Heart left ventricle (tissue), 16 donors: ENCODE results near the gene ZBTB20. TPM values are rescaled to one million over a fixed set of nuclear protein-coding genes. Genes with fewer than 3 reads are reported as not detected.

Source experiments
- ATAC-seq, 4 donors: fragments of 200-7000 bp; cut with Tn5 transposase; one replicate each; pipeline ENCODE4 v1.9.1; 2020 to 2022; ENCODE audit warnings: moderate library complexity in 4 of 4, mild to moderate bottlenecking in 3 of 4, moderate number of reproducible peaks in 1 of 4
- DNase-seq, 5 donors: peaks; one replicate each; pipeline ENCODE4 v3.0.0-alpha.2; 2020
- H3K27ac ChIP-seq, 12 donors: fragments of 200-600 bp; sonication (generic) in 4 of 12; one replicate each; pipeline versions ENCODE4 v1.5.0 to v1.8.0; 2016 to 2022; ENCODE audit warnings: mild to moderate bottlenecking in 2 of 12
- H3K27me3 ChIP-seq, 9 donors: fragments of 200-600 bp; sonication (generic) in 2 of 9; one replicate each; pipeline versions ENCODE4 v1.5.1 to v1.8.0; 2016 to 2022; ENCODE audit warnings: mild to moderate bottlenecking in 3 of 9
- H3K36me3 ChIP-seq, 9 donors: fragments of 200-600 bp; sonication (generic) in 2 of 9; one replicate each; pipeline versions ENCODE4 v1.5.0 to v1.8.0; 2018 to 2022; ENCODE audit warnings: mild to moderate bottlenecking in 2 of 9
- H3K4me1 ChIP-seq, 12 donors: fragments of 200-600 bp; sonication (generic) in 4 of 12; one replicate each; pipeline versions ENCODE4 v1.5.0 to v1.8.0; 2016 to 2022; ENCODE audit warnings: mild to moderate bottlenecking in 3 of 12
- H3K4me3 ChIP-seq, 12 donors: fragments of 200-600 bp; sonication (generic) in 4 of 12; one replicate each; pipeline versions ENCODE4 v1.5.0 to v1.8.0; 2017 to 2022; ENCODE audit warnings: mild to moderate bottlenecking in 9 of 12, moderate library complexity in 4 of 12
- H3K9me3 ChIP-seq, 12 donors: fragments of 200-600 bp; sonication (generic) in 4 of 12; one replicate each; pipeline versions ENCODE4 v1.5.0 to v1.8.0; 2016 to 2022; ENCODE audit warnings: mild to moderate bottlenecking in 1 of 12
- POLR2A ChIP-seq, 2 donors: fragments of 450-650 bp; IDR thresholded peaks; one replicate each; pipeline ENCODE4 v1.6.1; 2017; ENCODE audit warnings: antibody characterized with exemption in 2 of 2, mild to moderate bottlenecking in 2 of 2, moderate library complexity in 2 of 2
- WGBS, 4 donors: extraction: QIAGEN DNeasy Blood & Tissue Kit in 2 of 4; methylation state at CpG; one replicate each; pipeline versions ENCODE4 v1.1.5 to v1.1.7; 2013 to 2018; 5-methylcytosine and 5-hydroxymethylcytosine counted together
- intact Hi-C, 10 donors: fragments of 100-400 bp; cut with DNase I; formaldehyde crosslinking; loops; one replicate each; pipeline versions ENCODE4 v1.11.1 to v1.14.2; 2022
- polyA plus RNA-seq, 2 donors: library from polyadenylated mRNA; stranded (reverse); fragments of 200-250 nt; gene quantifications; one replicate each; pipeline ENCODE4 v1.2.3, GENCODE V29; 2013
- total RNA-seq, 9 donors: library from RNA; depleted of rRNA in 2 of 9; stranded (reverse); fragments of >200 nt in 2 of 9; fragmentation: NEBNext Ultra II Directional in 3 of 9; extraction: Animal tissue kit (Norgen Biotek cat#: 25700) in 3 of 9; gene quantifications; one replicate each; pipeline versions ENCODE4 v1.1.0 to v1.2.4, GENCODE V29; 2016 to 2023
- TF ChIP-seq, protein P1 (sequence below), 12 donors: fragments of 200-600 bp; sonication (generic) in 4 of 12; IDR thresholded peaks; one replicate each; pipeline versions ENCODE4 v1.5.0 to v1.8.0; 2018 to 2022; ENCODE audit warnings: antibody characterized with exemption in 12 of 12, mild to moderate bottlenecking in 5 of 12
- donor health status: ischemic (EF 13 %, LVEDD 7.1; RV severe dilation, severe dysfunction).
- donor health status: healthy with polysubstance abuse.
- donor health status: DM: no; HTN: yes; CAD: no.
- donor health status: DM: no; HTN: no; CAD: no.
- donor health status: ischemic (EF 25% LVEDD 6.9; RV normal size, moderate dysfunction).
- donor health status: ischemic (EF 25% LVEDD 5.7; RV mildly dilated, moderate dysfunction).
- donor health status: healthy.
- donor health status: DM: yes; HTN: yes; CAD: no.
- donor health status: ischemic (EF 35%, LVEDD 5.7; RV mildly dilated, moderate dysfunction).
- donor health status: nonischemic (EF 11% LVEDD 7.7; RV severe dilation, severe dysfunction).
- donor health status: DM: yes; HTN: yes; CAD: no.
- donor health status: PGD.
- donor health status: ischemic (EF 29% LVEDD 5.4; RV normal size, mild dysfunction).
- donor health status: nonischemic (EF 23%, LVEDD 6.1; RV moderate dilation, normal function).

The ZBTB20 gene
- total and polyA plus RNA-seq, 11 donors: 6.2 to 109 (median 77.3) TPM

DNA sequence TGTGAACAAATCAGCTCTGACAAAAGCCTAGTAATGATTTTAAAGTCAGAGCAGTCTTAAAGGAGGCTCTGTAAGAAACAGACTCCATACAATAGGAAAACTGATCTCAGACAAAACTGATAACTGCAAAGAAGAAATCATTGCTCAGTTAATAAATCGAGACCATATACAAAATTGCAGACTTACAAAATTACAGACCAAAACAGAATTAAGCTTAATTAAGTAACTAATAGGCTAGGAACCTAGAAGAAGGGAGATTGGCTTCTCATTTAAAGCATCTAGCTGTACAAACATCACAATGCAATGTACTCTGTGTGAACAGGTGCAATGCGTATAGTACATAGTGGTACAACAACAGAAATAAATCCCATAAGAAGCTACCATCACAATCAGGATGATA, 46.3 kb downstream of the ZBTB20 start:
- intact Hi-C loops: loop anchor here in 5 of 10 donors (5.0 to 10.0 kb wide), 2 partner anchors 46 to 716 kb away; partner anchors contain the start of gene ZBTB20 (in 4 of the 5)
- H3K4me1 ChIP-seq: peaks cover 0 to 49% (median 24%) of the 10 kb centered on the region in 12 donors

DNA sequence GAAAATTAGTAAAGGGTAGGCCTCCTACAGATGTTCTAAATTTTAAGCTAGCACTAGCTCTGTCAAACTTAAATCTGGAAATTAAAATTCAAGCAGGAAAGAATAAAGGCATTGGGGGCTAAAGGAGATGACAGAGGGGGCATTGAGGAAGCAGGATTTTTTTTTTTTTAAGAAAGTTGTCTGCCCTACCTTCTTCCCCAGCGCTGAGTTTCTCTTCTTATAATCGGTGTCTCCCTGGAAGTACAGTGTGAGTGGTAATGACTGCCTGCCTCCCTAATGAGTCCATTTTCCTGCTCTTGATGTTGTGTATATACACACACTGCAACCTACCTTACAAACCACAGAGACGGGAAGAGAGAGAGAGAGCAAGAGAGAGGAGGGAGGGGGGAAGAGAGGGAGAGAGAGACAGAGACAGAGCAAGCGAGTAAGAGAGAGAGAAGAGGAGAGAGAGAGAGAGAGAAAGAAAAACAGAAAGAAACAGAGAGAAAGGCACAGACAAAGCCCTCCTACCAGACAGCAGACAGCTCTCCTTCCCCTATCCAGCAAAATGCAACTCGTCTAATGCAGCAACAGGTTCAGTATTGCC, 47.0 kb downstream of the ZBTB20 start:
- intact Hi-C loops: loop anchor here in 9 of 10 donors (2.0 to 10.0 kb wide), 8 partner anchors 47 to 725 kb away; partner anchors contain the start of gene ZBTB20 (in 8 of the 9)
- Histone ChIP-seq H3K27ac (peak overlapping the region; percentile 50 to 83 (median 69)), H3K4me1 (peaks cover 0 to 57% (median 29%) of the 10 kb centered on the region in 12 donors), H3K9me3 (peaks cover 0 to 12% (median 2%) of the 10 kb centered on the region in 12 donors), H3K36me3 (peaks cover 0 to 3% (median 0%) of the 10 kb centered on the region in 9 donors), H3K4me3 (peak overlapping the region; percentile 6 to 56 (median 50)), H3K27me3 (no peaks in the 10 kb centered on the region)
- ATAC-seq (peak; percentile 83 to 95 (median 90)), DNase-seq (peak in 2 of 5 donors; percentile 26 to 31)
- WGBS, 4 donors: 0 to 1% (median 1%) methylated on average over 5 of the region's 5 CpGs
- no peak for TF ChIP-seq POLR2A (IDR thresholded peaks at IDR 0.05)
- TF ChIP-seq, protein P1, sequence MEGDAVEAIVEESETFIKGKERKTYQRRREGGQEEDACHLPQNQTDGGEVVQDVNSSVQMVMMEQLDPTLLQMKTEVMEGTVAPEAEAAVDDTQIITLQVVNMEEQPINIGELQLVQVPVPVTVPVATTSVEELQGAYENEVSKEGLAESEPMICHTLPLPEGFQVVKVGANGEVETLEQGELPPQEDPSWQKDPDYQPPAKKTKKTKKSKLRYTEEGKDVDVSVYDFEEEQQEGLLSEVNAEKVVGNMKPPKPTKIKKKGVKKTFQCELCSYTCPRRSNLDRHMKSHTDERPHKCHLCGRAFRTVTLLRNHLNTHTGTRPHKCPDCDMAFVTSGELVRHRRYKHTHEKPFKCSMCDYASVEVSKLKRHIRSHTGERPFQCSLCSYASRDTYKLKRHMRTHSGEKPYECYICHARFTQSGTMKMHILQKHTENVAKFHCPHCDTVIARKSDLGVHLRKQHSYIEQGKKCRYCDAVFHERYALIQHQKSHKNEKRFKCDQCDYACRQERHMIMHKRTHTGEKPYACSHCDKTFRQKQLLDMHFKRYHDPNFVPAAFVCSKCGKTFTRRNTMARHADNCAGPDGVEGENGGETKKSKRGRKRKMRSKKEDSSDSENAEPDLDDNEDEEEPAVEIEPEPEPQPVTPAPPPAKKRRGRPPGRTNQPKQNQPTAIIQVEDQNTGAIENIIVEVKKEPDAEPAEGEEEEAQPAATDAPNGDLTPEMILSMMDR (IDR thresholded peaks at IDR 0.05): peak in 1 of 12 donors; percentile 7

More for the DNA sequence above, 46.3 kb downstream of the ZBTB20 start:
- H3K27ac ChIP-seq: peak overlapping the region in 10 of 12 donors; percentile 50 to 83 (median 72)
- ATAC-seq: no peak
- peaks cover 0 to 12% (median 2%) of the 10 kb centered on the region in 12 donors for H3K9me3 ChIP-seq
- TF ChIP-seq, protein P1 (IDR thresholded peaks at IDR 0.05): no peak
- no peak for TF ChIP-seq POLR2A (IDR thresholded peaks at IDR 0.05)
- no peaks in the 10 kb centered on the region for H3K27me3 ChIP-seq
- DNase-seq: no peak
- peaks cover 0 to 3% (median 0%) of the 10 kb centered on the region in 9 donors for H3K36me3 ChIP-seq
- H3K4me3 ChIP-seq: peak overlapping the region; percentile 6 to 56 (median 50)
- WGBS, 4 donors: 45 to 70% (median 54%) methylated on average over 2 of the region's 2 CpGs

DNA sequence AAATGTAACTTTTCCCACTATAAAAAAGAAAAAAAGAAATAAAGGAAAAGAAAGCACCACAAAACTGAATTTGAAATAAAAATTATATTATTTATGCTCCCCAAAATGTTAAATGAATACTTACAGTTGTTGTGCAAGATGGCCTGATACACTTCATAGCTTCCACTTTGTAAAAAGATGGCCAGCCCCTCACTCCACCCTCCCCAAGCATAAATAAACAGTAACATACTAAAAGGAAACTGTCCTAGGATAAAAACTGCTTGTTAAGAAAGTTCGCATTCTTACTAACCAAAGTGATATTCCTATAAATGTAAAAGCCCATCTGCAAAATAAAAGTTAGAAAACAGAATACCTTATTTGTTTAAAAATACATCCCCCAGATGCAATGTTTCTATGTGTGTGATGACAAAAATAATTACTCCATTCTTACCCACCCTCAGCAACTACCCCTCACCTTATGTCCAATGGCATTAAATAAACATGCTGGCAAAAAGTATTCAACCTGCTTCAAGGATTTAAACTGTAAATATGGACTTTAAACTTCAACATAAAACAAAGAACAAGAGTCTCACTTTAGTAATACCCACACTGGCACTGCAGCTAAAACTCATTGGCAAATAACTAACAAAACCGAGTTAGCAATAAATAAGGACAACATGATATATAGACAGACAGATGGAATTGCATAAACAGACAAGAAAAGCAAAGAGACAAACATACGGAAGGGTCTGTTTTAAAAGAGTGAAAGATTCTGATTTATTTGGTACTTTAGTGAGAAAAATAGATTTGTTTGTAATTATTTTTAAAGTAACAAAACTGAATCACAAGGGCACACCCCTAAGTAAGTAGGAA, 47.7 kb downstream of the ZBTB20 start:
- Histone ChIP-seq H3K36me3 (peaks cover 0 to 3% (median 0%) of the 10 kb centered on the region in 9 donors), H3K4me3 (peak overlapping the region; percentile 6 to 56 (median 50)), H3K9me3 (peaks cover 0 to 6% (median 1%) of the 10 kb centered on the region in 12 donors), H3K27me3 (no peaks in the 10 kb centered on the region), H3K4me1 (peaks cover 0 to 60% (median 29%) of the 10 kb centered on the region in 12 donors), H3K27ac (peak overlapping the region; percentile 50 to 83 (median 69))
- 12 to 27% (median 15%) methylated on average over 3 of the region's 3 CpGs for WGBS, 4 donors
- intact Hi-C loops: loop anchor here in 6 of 10 donors (2.0 to 10.0 kb wide), 8 partner anchors 47 to 725 kb away; partner anchors contain the start of gene ZBTB20 (in 4 of the 6)
- DNase-seq: no peak
- peak in 1 of 4 donors; percentile 39 for ATAC-seq
- TF ChIP-seq, protein P1 (IDR thresholded peaks at IDR 0.05): no peak
- no peak for TF ChIP-seq POLR2A (IDR thresholded peaks at IDR 0.05)
